HG03135 (cell line): ENCODE data around the gene OR6T1.

Source experiments
- ATAC-seq: cut with Tn5 transposase; IDR thresholded peaks from one replicate; pipeline ENCODE4 v1.9.1; 2021; ENCODE audit warnings: mild to moderate bottlenecking, moderate library complexity; ENCODE audit not compliant: unreplicated experiment

Gene OR6T1

GRCh38 chr11:123943738-123944137, at the start of gene OR6T1:
Gene OR6T1, minus strand, starts transcription at chr11:123943838. Its CDS starts 0 bp downstream, at chr11:123943838.
- no peak for ATAC-seq

GRCh38 chr11:123979311-123979710, 35.7 kb upstream of the OR6T1 start:
- ATAC-seq: no peak

- no peak for ATAC-seq
These were observed 34.2 kb upstream of the OR6T1 start, which contains the start of gene OR10S1 for GRCh38 chr11:123977731-123978347. Gene OR10S1, minus strand, starts transcription at chr11:123977781. Its CDS starts 117 bp downstream, at chr11:123977664.

- ATAC-seq: no peak
These were observed 33.3 kb upstream of the OR6T1 start for GRCh38 chr11:123976770-123977560.

GRCh38 chr11:123973816-123974215, 30.2 kb upstream of the OR6T1 start:
- no peak for ATAC-seq

GRCh38 chr11:123956752-123957151, 13.1 kb upstream of the OR6T1 start:
- no peak for ATAC-seq

GRCh38 chr11:123945132-123945531, 1.5 kb upstream of the OR6T1 start:
- ATAC-seq: no peak

- ATAC-seq: no peak
These were observed 1.2 kb downstream of the OR6T1 start for GRCh38 chr11:123942413-123942812.

- no peak for ATAC-seq
These were observed 4.3 kb downstream of the OR6T1 start, which contains the start of gene OR4D5 for GRCh38 chr11:123939317-123939716. Gene OR4D5, plus strand, starts transcription at chr11:123939617. Its CDS starts 0 bp downstream, at chr11:123939617.

GRCh38 chr11:123924027-123924426, 19.6 kb downstream of the OR6T1 start:
- ATAC-seq: no peak

- no peak for ATAC-seq
These were observed 22.7 kb downstream of the OR6T1 start for GRCh38 chr11:123920943-123921342.

GRCh38 chr11:123905826-123906225, 37.8 kb downstream of the OR6T1 start:
- no peak for ATAC-seq

- ATAC-seq: no peak
These were observed 38.7 kb downstream of the OR6T1 start for GRCh38 chr11:123904932-123905331.

- ATAC-seq: no peak
These were observed 39.7 kb downstream of the OR6T1 start for GRCh38 chr11:123903932-123904331.

- no peak for ATAC-seq
These were observed 41.8 kb downstream of the OR6T1 start, which contains the start of gene OR8D4 for GRCh38 chr11:123901867-123902266. Gene OR8D4, plus strand, starts transcription at chr11:123902167. Its CDS starts 4,265 bp downstream, at chr11:123906432.

GRCh38 chr11:123899792-123900191, 43.8 kb downstream of the OR6T1 start:
- no peak for ATAC-seq
